ENCODE data around the gene MCM3.

Gene MCM3

GRCh38 chr6:52284460-52285176 lies at the start of gene MCM3:
TSS of gene MCM3 (minus strand) at chr6:52284742. CDS start at chr6:52284674, 68 bp downstream.
- peak; percentile 77 to 97 for DNase-seq

- DNase-seq = no peak
Measured at GRCh38 chr6:52333840-52334200, 49.3 kb upstream of the MCM3 start.

DNA sequence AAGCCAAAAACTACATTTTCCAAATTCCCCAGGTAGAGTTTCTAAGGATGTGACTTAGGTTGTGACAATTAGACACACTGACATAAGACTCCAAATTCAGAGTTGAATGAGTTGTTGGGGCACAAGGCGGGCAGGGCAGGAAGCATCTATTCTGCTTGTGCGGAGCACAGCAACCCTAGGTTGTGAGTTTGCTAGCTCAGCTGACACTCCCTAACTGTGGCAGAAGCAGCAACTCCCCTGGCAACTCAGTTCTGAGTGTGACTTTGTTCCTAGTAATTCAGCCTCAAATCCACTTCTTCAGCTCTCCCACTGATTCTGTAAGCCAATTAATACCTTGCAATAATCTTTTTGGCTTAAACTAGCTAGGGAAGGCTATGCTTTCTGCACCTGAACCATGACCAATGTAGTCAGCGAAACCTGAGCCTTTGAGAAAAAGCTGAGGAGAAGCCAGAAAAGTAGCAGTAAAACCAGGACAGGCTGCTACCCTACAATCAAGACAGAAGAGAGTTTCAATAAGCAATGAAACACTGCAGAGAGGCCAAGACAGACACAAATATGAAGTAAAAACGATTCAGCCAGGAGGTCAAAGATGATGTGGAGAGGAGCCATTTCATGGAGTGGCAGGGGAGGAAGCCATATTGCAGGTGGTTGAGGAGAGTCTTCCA lies 47.4 kb upstream of the MCM3 start:
- DNase-seq = no peak

DNA sequence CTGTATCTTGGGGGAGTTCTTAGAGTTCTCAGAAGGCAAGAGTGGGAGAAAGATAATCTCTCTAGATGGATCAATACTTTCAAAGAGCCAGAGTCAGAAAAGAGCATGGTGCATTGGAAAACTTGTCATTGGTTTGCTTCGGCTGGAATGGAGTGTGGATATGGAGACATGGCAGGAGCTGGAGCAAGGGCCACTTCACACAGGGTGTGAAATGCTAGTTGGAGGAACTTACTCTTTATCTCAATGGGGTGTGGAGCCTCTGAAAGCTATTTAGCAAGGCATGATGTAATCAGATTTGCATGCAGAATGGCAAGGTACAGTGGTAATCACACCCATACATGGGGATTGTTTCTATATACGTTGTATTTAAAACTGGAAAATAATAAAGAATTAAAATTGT lies 45.9 kb upstream of the MCM3 start:
- DNase-seq = no peak

- DNase-seq = no peak
Measured at GRCh38 chr6:52328729-52329128, 44.2 kb upstream of the MCM3 start.

DNA sequence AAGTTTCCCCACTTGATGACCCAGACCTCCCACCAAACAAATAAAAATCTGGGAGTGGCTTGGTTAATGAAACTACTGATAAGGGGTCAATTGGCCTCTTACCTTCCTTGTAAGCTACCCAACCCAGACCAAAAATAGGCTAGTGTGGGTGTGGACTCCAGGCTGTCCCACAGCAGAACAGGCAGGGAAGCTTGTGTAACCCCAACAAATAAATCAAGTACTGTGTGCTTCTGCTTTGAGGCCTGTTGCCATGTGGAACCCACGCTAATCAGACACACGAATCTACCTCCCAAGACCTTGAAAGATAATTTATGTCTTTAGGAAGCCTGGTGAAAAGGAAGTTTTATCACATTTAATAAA lies 43.7 kb upstream of the MCM3 start:
- DNase-seq = no peak

GRCh38 chr6:52326540-52327364 lies 42.2 kb upstream of the MCM3 start:
- no peak for DNase-seq

DNA sequence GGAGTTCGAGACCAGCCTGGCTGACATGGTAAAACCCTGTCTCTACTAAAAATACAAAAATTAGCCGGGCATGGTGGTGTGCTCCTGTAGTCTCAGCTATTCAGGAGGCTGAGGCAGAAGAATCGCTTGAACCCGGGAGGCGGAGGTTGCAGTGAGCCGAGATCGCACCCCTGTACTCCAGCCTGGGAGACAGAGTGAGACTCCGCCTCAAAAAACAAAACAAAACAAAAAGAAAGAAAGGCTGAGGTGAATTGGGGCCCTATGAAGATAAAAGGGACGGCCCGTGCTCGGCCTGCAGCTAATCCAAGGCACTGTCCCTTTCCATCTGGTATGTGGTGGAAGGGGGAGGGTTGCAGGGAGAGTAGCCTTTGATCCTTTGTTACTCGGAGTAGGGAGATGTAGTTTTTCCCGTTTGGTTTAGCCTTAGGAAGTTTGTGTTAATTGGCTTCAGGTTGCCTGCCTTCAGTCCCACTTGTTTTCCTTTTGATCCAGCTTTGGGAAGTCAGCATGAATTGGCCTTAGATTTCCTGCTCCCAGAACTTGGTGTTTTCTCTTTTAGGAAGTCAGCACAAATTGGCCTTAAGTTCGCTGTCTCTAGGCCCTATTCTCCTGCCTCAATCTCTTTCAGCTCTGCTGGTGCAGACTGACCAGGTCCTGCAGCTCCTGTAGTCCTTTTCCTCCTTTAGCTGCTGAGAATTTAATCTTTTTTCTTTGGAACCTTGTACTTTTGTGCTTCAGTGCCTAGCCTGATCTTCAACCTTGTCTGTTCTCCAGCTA lies 41.3 kb upstream of the MCM3 start:
- DNase-seq = no peak

DNA sequence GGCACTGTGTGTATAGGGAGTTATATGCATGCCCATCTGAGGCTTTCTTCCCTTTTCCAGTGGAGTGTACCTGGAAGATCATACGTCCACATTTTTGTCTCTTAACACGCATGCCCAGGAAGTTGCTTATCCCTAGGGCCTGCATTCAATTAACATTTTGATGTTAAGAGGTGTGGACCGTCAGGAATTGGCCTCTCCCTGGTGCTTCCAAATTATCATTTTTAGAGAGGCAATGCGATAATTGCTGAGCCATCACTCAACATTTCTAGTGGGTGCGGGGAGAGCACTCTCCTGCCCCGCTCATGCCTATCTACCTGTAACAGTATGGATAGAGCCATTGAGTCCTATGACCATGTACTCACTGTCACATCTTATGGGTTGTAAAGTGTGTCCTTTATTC lies 39.6 kb upstream of the MCM3 start:
- no peak for DNase-seq

- DNase-seq = peak in 1 of 2 donors; percentile 4
Measured at GRCh38 chr6:52317841-52318581, 33.5 kb upstream of the MCM3 start.

DNA sequence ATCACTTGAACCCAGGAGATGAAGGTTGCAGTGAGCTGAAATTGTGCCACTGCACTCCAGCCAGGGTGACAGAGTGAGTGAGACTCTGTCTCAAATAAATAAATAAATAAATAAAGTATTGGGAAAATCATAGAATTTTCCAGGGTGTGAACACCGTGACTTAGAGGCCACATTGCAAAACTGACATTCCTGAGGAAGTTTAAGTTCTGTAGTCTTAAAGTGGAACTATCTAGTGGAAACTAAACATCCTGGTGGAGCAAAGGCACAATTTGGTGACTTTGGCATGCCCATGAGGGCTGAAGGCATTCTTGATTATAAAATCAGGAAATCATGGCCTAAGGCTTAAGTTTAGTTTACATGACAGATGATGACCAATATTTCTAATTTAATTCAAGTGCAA lies 32.7 kb upstream of the MCM3 start:
- DNase-seq = no peak

- no peak for DNase-seq
Measured at GRCh38 chr6:52314752-52315151, 30.2 kb upstream of the MCM3 start.

DNA sequence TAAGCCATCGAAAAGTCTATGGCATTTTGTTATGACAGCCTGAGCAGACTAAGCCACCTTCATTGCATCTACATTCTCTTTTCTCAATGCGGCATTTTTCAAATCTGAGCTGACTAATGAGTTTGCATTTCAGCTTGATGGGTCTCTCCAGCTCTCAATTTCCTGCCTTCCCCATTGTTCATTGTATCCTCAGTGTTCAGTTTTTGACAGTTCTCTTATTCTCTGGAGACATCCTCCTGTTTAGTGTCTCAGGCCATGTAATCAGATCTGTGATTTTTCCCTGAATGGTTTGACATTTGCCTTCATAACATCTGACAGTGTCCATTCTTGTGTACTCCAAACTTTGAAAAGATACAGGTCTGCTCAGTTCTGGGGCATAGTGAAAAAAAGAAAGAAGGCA lies 27.9 kb upstream of the MCM3 start:
- DNase-seq = no peak

DNA sequence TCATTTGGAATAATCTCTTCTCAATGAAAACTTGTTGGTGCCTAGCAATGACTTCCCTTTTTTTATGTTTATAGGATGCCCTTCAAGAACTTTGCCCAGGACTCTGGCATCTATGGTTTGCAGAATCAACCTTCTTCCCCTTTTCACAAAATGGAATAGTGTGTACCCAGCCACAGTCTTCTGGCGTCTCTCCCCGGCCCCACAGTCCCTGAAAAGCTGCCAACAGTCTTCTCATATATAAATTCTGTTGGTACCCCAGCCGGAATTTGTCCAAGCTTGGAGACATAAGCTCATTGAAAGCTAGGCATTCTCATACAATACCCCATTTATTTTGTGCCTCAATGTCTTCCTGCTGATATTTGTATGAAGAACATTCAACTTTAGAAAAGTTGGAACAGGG lies 26.4 kb upstream of the MCM3 start:
- peak in 1 of 2 donors; percentile 87 for DNase-seq

- DNase-seq = peak in 1 of 2 donors; percentile 31
Measured at GRCh38 chr6:52307900-52308372, 23.4 kb upstream of the MCM3 start.

GRCh38 chr6:52306972-52307870 lies 22.7 kb upstream of the MCM3 start:
- no peak for DNase-seq

DNA sequence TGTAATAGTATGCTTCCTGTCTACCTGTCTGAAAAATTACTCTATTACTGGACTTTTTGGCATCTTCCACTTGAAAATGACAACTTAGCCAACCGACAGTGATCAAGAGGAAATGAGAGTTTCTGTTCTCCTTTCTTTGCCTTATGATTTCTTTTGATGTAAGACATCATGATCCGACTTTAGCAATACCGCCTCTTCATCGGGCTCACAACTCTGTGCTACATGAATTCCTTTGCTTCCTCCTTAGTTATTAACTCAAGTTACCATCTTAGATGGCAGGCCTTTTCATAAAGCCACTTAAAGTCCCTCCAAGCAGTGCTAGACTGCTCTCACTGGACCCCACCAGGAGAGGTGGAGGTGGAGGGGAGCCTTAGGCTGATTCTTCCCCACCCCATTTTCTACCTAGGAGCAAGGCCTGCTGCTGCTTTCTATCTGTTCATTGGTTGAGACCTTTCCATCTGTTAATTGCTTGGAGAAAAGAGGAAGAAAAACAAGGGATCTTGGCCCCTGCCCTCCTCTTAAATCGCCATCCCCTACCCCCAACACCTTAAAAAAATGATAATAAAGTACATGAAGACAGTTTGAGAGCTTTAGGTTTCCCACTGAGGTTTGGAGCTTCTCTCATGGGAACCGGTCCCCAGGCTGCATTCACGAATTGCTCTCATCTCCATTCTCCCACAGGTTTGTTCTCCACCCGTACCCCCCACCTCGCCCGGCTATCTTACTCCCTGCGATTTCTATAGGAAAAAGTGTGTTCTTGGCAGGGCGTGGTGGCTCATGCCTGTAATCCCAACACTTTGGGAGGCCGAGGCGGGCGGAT lies 21.6 kb upstream of the MCM3 start:
- DNase-seq = no peak

- no peak for DNase-seq
Measured at GRCh38 chr6:52305411-52305810, 20.9 kb upstream of the MCM3 start.

- peak in 1 of 2 donors; percentile 40 for DNase-seq
Measured at GRCh38 chr6:52304983-52305390, 20.4 kb upstream of the MCM3 start.

DNA sequence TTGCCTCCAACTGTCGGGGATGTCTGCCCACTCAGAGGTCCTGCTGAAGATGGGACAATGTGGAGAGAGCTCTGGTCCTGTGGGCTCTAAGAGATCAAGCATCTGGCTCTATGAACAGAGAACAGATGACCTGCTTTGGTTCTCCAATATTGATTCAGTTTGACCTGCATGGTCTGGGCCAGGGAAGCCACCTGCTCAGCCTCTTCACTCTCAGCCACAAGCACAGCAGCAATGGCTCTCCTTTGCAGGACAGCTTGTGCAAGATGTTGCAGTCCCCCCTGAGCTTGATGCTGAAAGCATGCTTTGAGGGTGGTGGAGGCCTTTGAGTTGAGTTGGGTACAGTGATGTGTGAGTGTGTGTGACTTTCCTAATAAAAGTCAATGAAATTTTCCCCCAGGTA lies 18.6 kb upstream of the MCM3 start:
- no peak for DNase-seq
